B cell (primary cell): ENCODE measurements around the gene DHX34. TPM values are rescaled to one million over a fixed set of nuclear protein-coding genes. Genes with fewer than 3 reads are reported as not detected.

Experiments
- ATAC-seq: fragments of 200-7000 bp; cut with Tn5 transposase; one replicate; pipeline ENCODE4 v1.10.0; 2021; ENCODE audit warnings: low read depth, mild to moderate bottlenecking, moderate number of reproducible peaks, moderate library complexity
- CTCF ChIA-PET: fragments of 350-600 bp; sonication (Branson Sonifier 250); formaldehyde crosslinking; loops from one replicate; lab custom pipeline; 2021; ENCODE audit warnings: antibody characterized with exemption, inconsistent platforms; lab: Charles Lee
- POLR2A ChIA-PET: fragments of 350-600 bp; sonication (Branson Sonifier 250); formaldehyde crosslinking; loops from one replicate; lab custom pipeline; 2021; ENCODE audit warnings: antibody characterized with exemption; lab: Charles Lee
- DNase-seq: peaks from one replicate; pipeline ENCODE4 v3.0.0; 2013
- H2AFZ ChIP-seq: 2 replicates; pipeline ENCODE4 v1.6.1; 2012; ENCODE audit warnings: mild to moderate bottlenecking, low read depth, low read length; ENCODE audit not compliant: insufficient read depth, poor library complexity, severe bottlenecking
- H3K27ac ChIP-seq, 2 donors: 1 replicate in 1 of 2; 2 replicates in 1 of 2; pipeline ENCODE4 v1.5.1; 2012 to 2013; ENCODE audit warnings: low read length in 2 of 2, mild to moderate bottlenecking in 2 of 2, moderate library complexity in 1 of 2
- H3K27me3 ChIP-seq, 4 experiments: fragments of 200-600 bp in 1 of 4; sonication (generic) in 1 of 4; replicated peaks in 1 of 4; 1 replicate in 2 of 4; 2 replicates in 2 of 4; pipeline versions ENCODE4 v1.6.1 to v1.7.0; 2013 to 2016; ENCODE audit warnings: low read length in 3 of 4, mild to moderate bottlenecking in 2 of 4, mixed read lengths in 1 of 4, moderate library complexity in 1 of 4; ENCODE audit not compliant: insufficient read depth in 4 of 4, control insufficient read depth in 3 of 4; ENCODE audit errors: control extremely low read depth in 1 of 4
- H3K36me3 ChIP-seq, 2 experiments: replicated peaks in 1 of 2; 1 replicate in 1 of 2; 2 replicates in 1 of 2; pipeline versions ENCODE4 v1.6.1 to v1.7.1; 2013; ENCODE audit warnings: low read length in 1 of 2; ENCODE audit not compliant: insufficient read depth in 2 of 2, control insufficient read depth in 1 of 2; ENCODE audit errors: control extremely low read depth in 1 of 2, extremely low read depth in 1 of 2
- H3K4me1 ChIP-seq, 2 donors: fragments of 200-600 bp in 1 of 2; sonication (generic) in 1 of 2; 1 replicate in 1 of 2; 2 replicates in 1 of 2; pipeline versions ENCODE4 v1.5.1 to v1.6.1; 2013 to 2017; ENCODE audit warnings: low read length in 2 of 2; ENCODE audit not compliant: control insufficient read depth in 2 of 2, insufficient read depth in 2 of 2
- H3K4me2 ChIP-seq: replicated peaks from 2 replicates; pipeline ENCODE3; 2012; ENCODE audit warnings: mild to moderate bottlenecking, low read depth, low read length; ENCODE audit not compliant: poor library complexity, severe bottlenecking
- H3K4me3 ChIP-seq, 5 experiments: fragments of 200-600 bp in 1 of 5; sonication (generic) in 1 of 5; 1 replicate in 3 of 5; 2 replicates in 2 of 5; pipeline versions ENCODE4 v1.5.1 to v1.7.0; 2011 to 2016; ENCODE audit warnings: low read length in 4 of 5, mild to moderate bottlenecking in 4 of 5, low read depth in 2 of 5, control low read depth in 1 of 5, moderate library complexity in 1 of 5; ENCODE audit not compliant: insufficient read depth in 1 of 5; ENCODE audit errors: control extremely low read depth in 1 of 5, extremely low read depth in 1 of 5
- H3K79me2 ChIP-seq: fragments of 200-600 bp; sonication (generic); one replicate; pipeline ENCODE4 v1.6.0; 2016; ENCODE audit warnings: low read length; ENCODE audit not compliant: control insufficient read depth, insufficient read depth
- H3K9ac ChIP-seq: fragments of 200-600 bp; sonication (generic); 2 replicates; pipeline ENCODE4 v1.6.1; 2017; ENCODE audit warnings: mild to moderate bottlenecking, low read length, moderate library complexity
- H3K9me3 ChIP-seq, 3 donors: one replicate each; pipeline versions ENCODE4 v1.6.1 to v1.7.1; 2013; ENCODE audit warnings: low read length in 2 of 3; ENCODE audit not compliant: control insufficient read depth in 2 of 3, insufficient read depth in 1 of 3; ENCODE audit errors: control extremely low read depth in 1 of 3
- H4K20me1 ChIP-seq: 2 replicates; pipeline ENCODE4 v1.6.0; 2012; ENCODE audit warnings: mild to moderate bottlenecking, low read length; ENCODE audit not compliant: insufficient read depth, control insufficient read depth, poor library complexity, severe bottlenecking
- H3K27ac Mint-ChIP-seq: one replicate; pipeline ENCODE4 v1.8.0; 2021; ENCODE audit warnings: mixed read lengths
- H3K27me3 Mint-ChIP-seq: one replicate; pipeline ENCODE4 v1.8.0; 2021; ENCODE audit warnings: mixed read lengths
- H3K4me1 Mint-ChIP-seq: one replicate; pipeline ENCODE4 v1.8.0; 2021; ENCODE audit warnings: mixed read lengths
- H3K4me3 Mint-ChIP-seq: one replicate; pipeline ENCODE4 v1.8.0; 2021; ENCODE audit warnings: mixed read lengths
- H3K9me3 Mint-ChIP-seq: one replicate; pipeline ENCODE4 v1.8.0; 2022; ENCODE audit warnings: mixed read lengths; ENCODE audit not compliant: insufficient read depth
- CTCF ChIP-seq: fragments of 200-600 bp; IDR thresholded peaks from one replicate; pipeline ENCODE4 v1.8.0; 2022; ENCODE audit warnings: antibody characterized with exemption, mild to moderate bottlenecking
- EZH2 ChIP-seq: IDR thresholded peaks from 2 replicates; pipeline ENCODE4 v1.6.1; 2012; ENCODE audit warnings: borderline replicate concordance, low read depth, mild to moderate bottlenecking, moderate library complexity, low read length; ENCODE audit not compliant: insufficient read depth, poor library complexity, severe bottlenecking
- WGBS: methylation state at CpG from one replicate; pipeline ENCODE4 v1.1.5; 2013; ENCODE audit warnings: missing lambda C conversion rate; ENCODE audit not compliant: insufficient coverage; 5-methylcytosine and 5-hydroxymethylcytosine counted together
- intact Hi-C: fragments of 100-400 bp; cut with micrococcal nuclease; formaldehyde crosslinking; loops from one replicate; pipeline ENCODE4 v1.10.0; 2022
- polyA plus RNA-seq: library from polyadenylated mRNA; depleted of rRNA; stranded (reverse); fragments of >200 nt; gene quantifications from 2 replicates; pipeline ENCODE4 v1.2.3, GENCODE V29; 2012
- total RNA-seq, 2 donors: library from RNA; stranded (reverse); fragments of 120-200 nt in 1 of 2; gene quantifications; 1 replicate in 1 of 2; 2 replicates in 1 of 2; pipeline versions ENCODE4 v1.2.3 to v1.2.4, GENCODE V29; 2013 to 2022

The DHX34 gene
- total and polyA plus RNA-seq, 2 donors (not counting 1 experiment from before 2014, with no cell fraction given), result 25.1 to 31.3 TPM

GRCh38 chr19:47377208-47377701, 28.1 kb downstream of the DHX34 start:
- TF ChIP-seq CTCF (no peak), EZH2 (no peak)
- peaks cover 0 to 69% of the 10 kb centered on the region in 2 experiments for H3K36me3 ChIP-seq
- no peaks in the 10 kb centered on the region for H3K27me3 ChIP-seq
- Mint-ChIP-seq H3K27ac (no peak overlapping the region), H3K4me1 (peaks cover 11% of the 10 kb centered on the region), H3K9me3 (no peaks in the 10 kb centered on the region), H3K4me3 (no peak overlapping the region), H3K27me3 (no peaks in the 10 kb centered on the region)
- intact Hi-C loops, result no loop called here
- no peak for ATAC-seq
- H3K27ac ChIP-seq, result no peak overlapping the region
- H2AFZ ChIP-seq, result no peak overlapping the region
- H3K9me3 ChIP-seq, result peaks cover 0 to 13% (median 0%) of the 10 kb centered on the region in 3 donors
- no peak overlapping the region for H3K9ac ChIP-seq
- H4K20me1 ChIP-seq, result no peaks in the 10 kb centered on the region
- no peak overlapping the region for H3K4me2 ChIP-seq
- no peak for DNase-seq
- H3K4me3 ChIP-seq, result no peak overlapping the region
- 96% methylated on average over 16 of the region's 16 CpGs for whole genome bisulfite sequencing
- H3K4me1 ChIP-seq, result peaks cover 9 to 14% of the 10 kb centered on the region in 2 donors
- POLR2A ChIA-PET, result interaction anchor here (0.6 kb wide), 1 partner anchor 339 kb away, joined by 13 read pairs; no protein-coding TSS in a partner anchor
- H3K79me2 ChIP-seq, result no peaks in the 10 kb centered on the region
- CTCF ChIA-PET, result no interaction called here

- no peak overlapping the region for H3K4me2 ChIP-seq
- 98% methylated on average over 12 of the region's 12 CpGs for WGBS
- Mint-ChIP-seq H3K4me3 (no peak overlapping the region), H3K9me3 (no peaks in the 10 kb centered on the region), H3K4me1 (peaks cover 12% of the 10 kb centered on the region), H3K27me3 (no peaks in the 10 kb centered on the region), H3K27ac (no peak overlapping the region)
- intact Hi-C loops, result no loop called here
- no peak for ATAC-seq
- no peaks in the 10 kb centered on the region for H3K27me3 ChIP-seq
- peaks cover 0 to 65% of the 10 kb centered on the region in 2 experiments for H3K36me3 ChIP-seq
- POLR2A ChIA-PET, result interaction anchor here (0.6 kb wide), 1 partner anchor 338 kb away, joined by 13 read pairs; no protein-coding TSS in a partner anchor
- H4K20me1 ChIP-seq, result no peaks in the 10 kb centered on the region
- H3K4me1 ChIP-seq, result peaks cover 9 to 15% of the 10 kb centered on the region in 2 donors
- no peak overlapping the region for H3K4me3 ChIP-seq
- H3K79me2 ChIP-seq, result no peaks in the 10 kb centered on the region
- DNase-seq, result no peak
- H3K9ac ChIP-seq, result no peak overlapping the region
- CTCF ChIA-PET, result no interaction called here
- H2AFZ ChIP-seq, result no peak overlapping the region
- H3K27ac ChIP-seq, result no peak overlapping the region
- TF ChIP-seq CTCF (no peak), EZH2 (no peak)
- peaks cover 0 to 13% (median 0%) of the 10 kb centered on the region in 3 donors for H3K9me3 ChIP-seq
Observed at GRCh38 chr19:47377801-47378200, 28.7 kb downstream of the DHX34 start.
